Psoas muscle (tissue), 8 donors: Measurements from ENCODE around the gene LDLRAD4. TPM values are rescaled to one million over a fixed set of nuclear protein-coding genes. Genes with fewer than 3 reads are reported as not detected.

Experiments used
- ATAC-seq, 4 donors: fragments of 200-7000 bp; cut with Tn5 transposase; one replicate each; pipeline ENCODE4 v1.9.1; 2020; ENCODE audit warnings: moderate library complexity in 3 of 4, mild to moderate bottlenecking in 2 of 4
- DNase-seq, 2 donors: peaks; one replicate each; pipeline ENCODE4 v3.0.0-alpha.2; 2020
- H3K27ac ChIP-seq: fragments of 200-600 bp; one replicate; pipeline ENCODE4 v1.8.0; 2022
- H3K27me3 ChIP-seq, 3 donors: fragments of 200-600 bp in 1 of 3; one replicate each; pipeline versions ENCODE4 v1.6.1 to v1.8.0; 2013 to 2022; ENCODE audit warnings: low read length in 2 of 3, mild to moderate bottlenecking in 2 of 3, moderate library complexity in 1 of 3; ENCODE audit not compliant: insufficient read depth in 3 of 3
- H3K36me3 ChIP-seq, 2 donors: fragments of 200-600 bp in 1 of 2; one replicate each; pipeline versions ENCODE4 v1.6.1 to v1.8.0; 2013 to 2022; ENCODE audit warnings: low read depth in 1 of 2, mild to moderate bottlenecking in 1 of 2, moderate library complexity in 1 of 2; ENCODE audit not compliant: insufficient read depth in 1 of 2
- H3K4me1 ChIP-seq: fragments of 200-600 bp; one replicate; pipeline ENCODE4 v1.8.0; 2022
- H3K4me3 ChIP-seq: fragments of 200-600 bp; one replicate; pipeline ENCODE4 v1.8.0; 2022; ENCODE audit warnings: mild to moderate bottlenecking
- H3K9me3 ChIP-seq: fragments of 200-600 bp; one replicate; pipeline ENCODE4 v1.8.0; 2022
- WGBS, 3 donors: extraction: QIAGEN DNeasy Blood & Tissue Kit; methylation state at CpG; one replicate each; pipeline versions ENCODE4 v1.1.6 to v1.1.7; 2013; 5-methylcytosine and 5-hydroxymethylcytosine counted together
- intact Hi-C, 2 donors: fragments of 100-400 bp; cut with DNase I; formaldehyde crosslinking; loops; one replicate each; pipeline versions ENCODE4 v1.11.0 to v1.14.2; 2022
- polyA plus RNA-seq, 3 donors: library from polyadenylated mRNA; stranded (reverse); fragments of 200-250 nt; gene quantifications; one replicate each; pipeline ENCODE4 v1.2.3, GENCODE V29; 2013
- total RNA-seq, 4 donors: library from RNA; stranded (reverse); fragmentation: NEBNext Ultra II Directional in 2 of 4; extraction: Animal tissue kit (Norgen Biotek cat#: 25700) in 2 of 4; gene quantifications; one replicate each; pipeline versions ENCODE4 v1.2.1 to v1.2.4, GENCODE V29; 2021 to 2023
- TF ChIP-seq, protein P1 (sequence below): fragments of 200-600 bp; IDR thresholded peaks from one replicate; pipeline ENCODE4 v1.8.0; 2022; ENCODE audit warnings: antibody characterized with exemption
- donor health status: healthy with polysubstance abuse.
- donor health status: DM: no; HTN: no; CAD: no; lungs with moderate emphysema.
- donor health status: Bipolar disorder and iron deficiency.
- donor health status: healthy.
- donor health status: DM: yes; HTN: yes; CAD: no.
- donor health status: DM: no; HTN: no; CAD: no.
- donor health status: DM: no; HTN: no; CAD: no.
- donor health status: DM: yes; HTN: yes; CAD: no.

Gene LDLRAD4
- total and polyA plus RNA-seq, 7 donors: 1.8 to 13.9 (median 3.8) TPM

DNA sequence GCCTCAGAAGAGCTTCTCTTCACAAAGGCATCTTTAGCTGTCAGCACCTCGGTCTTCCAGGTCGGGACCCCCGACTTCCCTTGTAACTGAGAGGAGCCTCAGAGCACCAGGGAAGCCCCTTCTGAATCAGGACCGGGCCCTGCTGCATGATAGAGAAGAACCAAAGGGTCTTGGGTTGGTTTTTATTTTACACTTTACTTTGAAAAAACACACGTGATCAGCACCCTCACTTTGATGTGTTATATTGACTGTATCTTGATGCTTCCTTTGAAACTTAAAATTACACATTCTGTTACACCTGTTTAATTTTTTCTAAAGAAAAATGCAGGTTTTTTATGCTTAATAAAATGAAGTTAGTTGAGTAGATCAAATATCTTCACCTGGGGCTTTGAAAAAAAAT is 305.5 kb downstream of the LDLRAD4 start:
- 92 to 93% (median 93%) methylated on average over 5 of the region's 5 CpGs for whole genome bisulfite sequencing, 3 donors
- no peak for DNase-seq
- TF ChIP-seq, protein P1, sequence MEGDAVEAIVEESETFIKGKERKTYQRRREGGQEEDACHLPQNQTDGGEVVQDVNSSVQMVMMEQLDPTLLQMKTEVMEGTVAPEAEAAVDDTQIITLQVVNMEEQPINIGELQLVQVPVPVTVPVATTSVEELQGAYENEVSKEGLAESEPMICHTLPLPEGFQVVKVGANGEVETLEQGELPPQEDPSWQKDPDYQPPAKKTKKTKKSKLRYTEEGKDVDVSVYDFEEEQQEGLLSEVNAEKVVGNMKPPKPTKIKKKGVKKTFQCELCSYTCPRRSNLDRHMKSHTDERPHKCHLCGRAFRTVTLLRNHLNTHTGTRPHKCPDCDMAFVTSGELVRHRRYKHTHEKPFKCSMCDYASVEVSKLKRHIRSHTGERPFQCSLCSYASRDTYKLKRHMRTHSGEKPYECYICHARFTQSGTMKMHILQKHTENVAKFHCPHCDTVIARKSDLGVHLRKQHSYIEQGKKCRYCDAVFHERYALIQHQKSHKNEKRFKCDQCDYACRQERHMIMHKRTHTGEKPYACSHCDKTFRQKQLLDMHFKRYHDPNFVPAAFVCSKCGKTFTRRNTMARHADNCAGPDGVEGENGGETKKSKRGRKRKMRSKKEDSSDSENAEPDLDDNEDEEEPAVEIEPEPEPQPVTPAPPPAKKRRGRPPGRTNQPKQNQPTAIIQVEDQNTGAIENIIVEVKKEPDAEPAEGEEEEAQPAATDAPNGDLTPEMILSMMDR: no peak
- H3K4me1 ChIP-seq: peaks cover 48% of the 10 kb centered on the region
- intact Hi-C loops: no loop called here
- peaks cover under 1% of the 10 kb centered on the region for H3K9me3 ChIP-seq
- H3K27me3 ChIP-seq: no peaks in the 10 kb centered on the region
- H3K4me3 ChIP-seq: no peak overlapping the region
- no peak overlapping the region for H3K27ac ChIP-seq
- H3K36me3 ChIP-seq: no peaks in the 10 kb centered on the region
- no peak for ATAC-seq

GRCh38 chr18:13524811-13525210 is 306.3 kb downstream of the LDLRAD4 start:
- Histone ChIP-seq H3K36me3 (no peaks in the 10 kb centered on the region), H3K9me3 (no peaks in the 10 kb centered on the region), H3K27ac (peak overlapping the region; percentile 53), H3K4me1 (peaks cover 45% of the 10 kb centered on the region), H3K4me3 (no peak overlapping the region), H3K27me3 (no peaks in the 10 kb centered on the region)
- TF ChIP-seq, protein P1: no peak
- ATAC-seq (peak in 3 of 4 donors; percentile 43 to 58 (median 46)), DNase-seq (no peak)
- intact Hi-C loops: no loop called here
- WGBS, 3 donors: 36 to 65% (median 36%) methylated on average over 11 of the region's 11 CpGs

DNA sequence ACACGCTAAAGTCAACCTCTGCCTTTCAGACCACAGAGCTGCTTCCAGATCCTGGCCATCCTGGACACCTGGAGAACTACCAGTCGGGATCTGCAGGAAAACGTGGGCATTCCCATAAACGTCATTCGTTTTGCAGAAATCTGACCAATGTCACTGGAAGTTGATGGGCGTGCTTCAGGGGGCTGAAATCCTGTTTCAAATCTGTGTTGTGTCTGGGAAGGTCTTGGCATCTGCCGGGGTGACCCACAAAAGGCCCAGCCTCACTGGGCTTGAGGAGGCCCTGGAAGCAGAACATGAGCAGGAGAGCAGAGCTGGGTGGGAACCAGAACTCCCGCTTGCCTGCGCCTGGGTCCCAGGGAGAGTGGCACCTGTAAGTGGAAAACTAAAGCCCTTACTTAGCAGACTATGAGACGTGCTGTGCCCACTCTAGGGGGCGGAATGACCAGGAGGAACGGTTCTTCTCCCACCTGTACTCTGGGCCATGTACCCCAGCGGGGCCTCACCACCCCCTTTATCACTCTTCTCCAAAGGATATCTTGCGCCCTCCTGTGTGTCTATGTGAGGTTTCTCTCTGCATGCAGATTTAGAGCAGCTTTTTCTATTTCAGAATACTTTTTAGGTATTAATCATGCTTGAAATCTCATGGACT is 306.9 kb downstream of the LDLRAD4 start:
- 78 to 92% (median 80%) methylated on average over 14 of the region's 14 CpGs for whole genome bisulfite sequencing, 3 donors
- no peak for DNase-seq
- Histone ChIP-seq H3K9me3 (no peaks in the 10 kb centered on the region), H3K4me1 (peaks cover 40% of the 10 kb centered on the region), H3K4me3 (no peak overlapping the region), H3K27ac (peak overlapping the region; percentile 53), H3K36me3 (no peaks in the 10 kb centered on the region), H3K27me3 (no peaks in the 10 kb centered on the region)
- no peak for ATAC-seq
- intact Hi-C loops: no loop called here
- TF ChIP-seq, protein P1: no peak

- TF ChIP-seq, protein P1: no peak
- 82 to 92% (median 82%) methylated on average over 4 of the region's 4 CpGs for WGBS, 3 donors
Observed at GRCh38 chr18:13526519-13526918, 308.0 kb downstream of the LDLRAD4 start.

DNA sequence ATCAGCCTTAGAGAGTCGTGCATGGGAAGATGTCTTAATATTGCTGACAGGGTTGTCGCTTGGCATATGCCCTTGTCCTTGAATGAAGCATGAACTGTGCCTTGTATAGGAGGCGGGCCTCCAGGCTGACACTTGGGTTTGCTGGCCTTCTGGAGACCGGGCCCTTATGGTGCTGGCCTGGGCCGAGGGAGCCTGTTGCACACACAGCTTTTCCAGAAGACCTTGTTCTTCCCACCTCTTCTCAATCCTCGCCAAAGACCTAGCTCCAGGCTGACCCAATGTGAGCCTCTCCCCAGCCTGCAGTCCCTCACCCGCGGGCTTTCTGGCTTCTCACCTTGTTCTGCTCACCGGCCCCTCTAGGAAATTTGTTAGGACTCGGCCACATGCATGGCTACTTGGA is 308.7 kb downstream of the LDLRAD4 start:
- Histone ChIP-seq H3K9me3 (no peaks in the 10 kb centered on the region), H3K4me1 (peaks cover 24% of the 10 kb centered on the region), H3K27ac (no peak overlapping the region), H3K36me3 (no peaks in the 10 kb centered on the region), H3K4me3 (no peak overlapping the region), H3K27me3 (no peaks in the 10 kb centered on the region)
- TF ChIP-seq, protein P1: no peak
- 92 to 96% (median 93%) methylated on average over 10 of the region's 10 CpGs for WGBS, 3 donors
- DNase-seq: no peak
- ATAC-seq: no peak
- intact Hi-C loops: no loop called here

More at GRCh38 chr18:13526519-13526918, 308.0 kb downstream of the LDLRAD4 start:
- Histone ChIP-seq H3K36me3 (no peaks in the 10 kb centered on the region), H3K27me3 (no peaks in the 10 kb centered on the region), H3K27ac (no peak overlapping the region), H3K4me3 (no peak overlapping the region), H3K9me3 (no peaks in the 10 kb centered on the region), H3K4me1 (peaks cover 31% of the 10 kb centered on the region)
- intact Hi-C loops: no loop called here
- ATAC-seq (no peak), DNase-seq (no peak)
